Right cardiac atrium (tissue), 5 donors: ENCODE measurements around the gene COMMD10. TPM values are rescaled to one million over a fixed set of nuclear protein-coding genes. Genes with fewer than 3 reads are reported as not detected.
"Not testable (repeated sequence)": the region's sequence is repeated elsewhere in the genome, so short reads cannot be mapped to it uniquely, and the experiment has no call there.

ENCODE experiments used
- ATAC-seq, 2 donors: fragments of 200-7000 bp; cut with Tn5 transposase; one replicate each; pipeline versions ENCODE4 v1.8.0 to v1.9.1; 2020; ENCODE audit warnings: moderate library complexity in 2 of 2, mild to moderate bottlenecking in 1 of 2
- DNase-seq, 3 donors: peaks; one replicate each; pipeline ENCODE4 v3.0.0-alpha.2; 2020
- H3K27ac ChIP-seq: one replicate; pipeline ENCODE4 v1.5.1; 2013; ENCODE audit warnings: mild to moderate bottlenecking, low read length, control low read depth, moderate library complexity
- H3K27me3 ChIP-seq: one replicate; pipeline ENCODE4 v1.6.1; 2013; ENCODE audit not compliant: control insufficient read depth, insufficient read depth
- H3K4me1 ChIP-seq: one replicate; pipeline ENCODE4 v1.6.1; 2013; ENCODE audit warnings: low read length; ENCODE audit not compliant: control insufficient read depth, insufficient read depth
- H3K4me3 ChIP-seq: one replicate; pipeline ENCODE4 v1.5.1; 2013; ENCODE audit warnings: low read length, control low read depth
- H3K9me3 ChIP-seq: one replicate; pipeline ENCODE4 v1.6.1; 2013; ENCODE audit warnings: low read length; ENCODE audit not compliant: control insufficient read depth
- WGBS: extraction: QIAGEN DNeasy Blood & Tissue Kit; methylation state at CpG from one replicate; pipeline ENCODE4 v1.1.7; 2013; 5-methylcytosine and 5-hydroxymethylcytosine counted together
- intact Hi-C, 4 donors: fragments of 100-400 bp; cut with DNase I; formaldehyde crosslinking; loops; one replicate each; pipeline versions ENCODE4 v1.11.0 to v1.14.0; 2022 to 2023
- polyA plus RNA-seq: library from polyadenylated mRNA; stranded (reverse); fragments of 200-250 nt; gene quantifications from one replicate; pipeline ENCODE4 v1.2.3, GENCODE V29; 2013
- total RNA-seq, 4 donors: library from RNA; stranded (reverse); fragmentation: NEBNext Ultra II Directional; extraction: Animal tissue kit (Norgen Biotek cat#: 25700); gene quantifications; one replicate each; pipeline ENCODE4 v1.2.1, GENCODE V29; 2021
- donor health status: healthy with polysubstance abuse.
- donor health status: DM: no; HTN: yes; CAD: no.
- donor health status: DM: no; HTN: no; CAD: no.
- donor health status: DM: no; HTN: yes; CAD: no; lungs with severe emphysema.
- donor health status: DM: yes; HTN: yes; CAD: no.

Gene COMMD10
- total and polyA plus RNA-seq, 5 donors: 30.3 to 42.5 (median 36.6) TPM

GRCh38 chr5:116097301-116097700, 12.5 kb downstream of the COMMD10 start:
- intact Hi-C loops: no loop called here
- Histone ChIP-seq H3K27me3 (no peaks in the 10 kb centered on the region), H3K9me3 (no peaks in the 10 kb centered on the region), H3K4me1 (no peaks in the 10 kb centered on the region), H3K4me3 (no peak overlapping the region), H3K27ac (no peak overlapping the region)
- ATAC-seq (no peak), DNase-seq (no peak)
- WGBS: 88% methylated on average over 4 of the region's 4 CpGs

DNA sequence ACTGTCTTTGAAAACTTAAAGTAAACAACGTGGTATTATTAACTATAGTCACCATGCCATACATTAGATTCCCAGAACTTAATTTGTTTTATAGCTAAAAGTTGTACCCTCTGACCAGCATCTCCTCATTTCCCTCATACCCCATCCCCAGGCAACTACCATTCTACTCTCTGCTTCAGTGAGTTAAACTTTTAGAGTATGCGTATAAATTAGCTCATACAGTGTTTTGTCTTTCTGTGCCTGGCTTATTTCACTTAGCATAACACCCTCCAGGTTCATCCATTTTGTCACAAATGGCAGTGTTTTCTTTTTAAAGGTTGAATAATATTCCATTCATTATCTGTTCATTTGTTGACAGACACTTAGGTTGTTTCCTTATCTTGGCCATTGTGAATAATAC, 14.2 kb downstream of the COMMD10 start:
- H3K27ac ChIP-seq: no peak overlapping the region

DNA sequence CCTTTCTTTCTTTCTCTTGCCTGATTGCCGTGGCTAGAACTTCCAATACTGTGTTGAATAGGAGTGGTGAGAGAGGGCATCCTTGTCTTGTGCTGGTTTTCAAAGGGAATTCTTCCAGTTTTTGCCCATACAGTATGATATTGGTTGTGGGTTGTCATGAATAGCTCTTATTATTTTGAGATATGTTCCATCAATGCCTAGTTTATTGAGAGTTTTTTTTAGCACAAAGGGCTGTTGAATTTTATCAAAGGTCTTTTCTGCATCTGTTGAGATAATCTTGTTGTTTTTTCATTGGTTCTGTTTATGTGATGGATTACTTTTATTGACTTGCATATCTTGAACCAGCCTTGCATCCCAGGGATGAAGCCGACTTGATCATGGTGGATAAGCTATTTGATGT, 20.1 kb downstream of the COMMD10 start:
- intact Hi-C loops, H3K9me3 ChIP-seq, H3K4me3 ChIP-seq, H3K27ac ChIP-seq, ATAC-seq, H3K27me3 ChIP-seq, DNase-seq, H3K4me1 ChIP-seq: not testable (repeated sequence)
- 96% methylated on average over 2 of the region's 2 CpGs for WGBS

More for the DNA sequence above, 14.2 kb downstream of the COMMD10 start:
- Histone ChIP-seq H3K27me3 (no peaks in the 10 kb centered on the region), H3K4me3 (no peak overlapping the region), H3K9me3 (no peaks in the 10 kb centered on the region), H3K4me1 (no peaks in the 10 kb centered on the region)
- no peak for DNase-seq
- WGBS: 74% methylated on average over 2 of the region's 2 CpGs
- intact Hi-C loops: no loop called here
- no peak for ATAC-seq

DNA sequence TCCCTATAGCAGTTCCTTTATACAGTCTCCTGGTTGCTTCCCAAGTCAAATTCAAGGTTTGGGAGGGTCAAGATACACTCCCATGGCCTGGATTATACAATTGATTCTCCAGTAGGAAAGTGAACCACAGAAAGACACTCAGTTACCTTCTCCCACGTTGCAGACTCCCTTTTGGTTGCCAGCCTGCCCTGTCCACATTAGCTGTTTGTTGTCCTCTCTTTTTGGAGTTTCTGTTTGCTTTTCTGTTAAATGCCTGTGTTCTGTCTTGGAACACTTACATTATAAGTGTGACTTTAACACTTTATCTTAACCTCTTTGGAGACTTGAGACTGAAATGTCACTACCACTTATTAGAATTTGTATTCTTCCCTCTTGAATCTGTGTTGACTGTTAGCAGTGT, 30.3 kb downstream of the COMMD10 start:
- Histone ChIP-seq H3K9me3 (no peaks in the 10 kb centered on the region), H3K27me3 (no peaks in the 10 kb centered on the region), H3K4me1 (no peaks in the 10 kb centered on the region), H3K4me3 (no peak overlapping the region), H3K27ac (no peak overlapping the region)
- intact Hi-C loops: no loop called here
- no peak for DNase-seq
- no peak for ATAC-seq
- WGBS: 58% methylated on average over 1 of the region's 1 CpG

GRCh38 chr5:116130471-116130870, 45.6 kb downstream of the COMMD10 start:
- WGBS: 37% methylated on average over 2 of the region's 2 CpGs
- Histone ChIP-seq H3K27me3 (no peaks in the 10 kb centered on the region), H3K9me3 (no peaks in the 10 kb centered on the region), H3K27ac (no peak overlapping the region), H3K4me3 (no peak overlapping the region), H3K4me1 (no peaks in the 10 kb centered on the region)
- no peak for ATAC-seq
- intact Hi-C loops: loop anchor here in 1 of 4 donors (10.0 kb wide), 1 partner anchor 814 kb away; no protein-coding TSS in a partner anchor
- no peak for DNase-seq

GRCh38 chr5:116130976-116131375, 46.2 kb downstream of the COMMD10 start:
- DNase-seq: no peak
- Histone ChIP-seq H3K4me1 (no peaks in the 10 kb centered on the region), H3K27ac (no peak overlapping the region), H3K9me3 (no peaks in the 10 kb centered on the region), H3K27me3 (no peaks in the 10 kb centered on the region), H3K4me3 (no peak overlapping the region)
- 95% methylated on average over 2 of the region's 2 CpGs for WGBS
- no peak for ATAC-seq
- intact Hi-C loops: loop anchor here in 1 of 4 donors (10.0 kb wide), 1 partner anchor 814 kb away; no protein-coding TSS in a partner anchor

GRCh38 chr5:116133281-116133680, 48.5 kb downstream of the COMMD10 start:
- H3K9me3 ChIP-seq: no peaks in the 10 kb centered on the region
- intact Hi-C loops: loop anchor here in 1 of 4 donors (10.0 kb wide), 1 partner anchor 812 kb away; no protein-coding TSS in a partner anchor
- no peak for ATAC-seq
- no peak overlapping the region for H3K4me3 ChIP-seq
- no peaks in the 10 kb centered on the region for H3K4me1 ChIP-seq
- DNase-seq: no peak
- WGBS: 79% methylated on average over 3 of the region's 3 CpGs
- no peaks in the 10 kb centered on the region for H3K27me3 ChIP-seq
- H3K27ac ChIP-seq: no peak overlapping the region

GRCh38 chr5:116135344-116135743, 50.5 kb downstream of the COMMD10 start:
- Histone ChIP-seq H3K4me1 (no peaks in the 10 kb centered on the region), H3K27me3 (no peaks in the 10 kb centered on the region), H3K9me3 (no peaks in the 10 kb centered on the region), H3K27ac (no peak overlapping the region), H3K4me3 (no peak overlapping the region)
- intact Hi-C loops: loop anchor here in 1 of 4 donors (10.0 kb wide), 1 partner anchor 809 kb away; no protein-coding TSS in a partner anchor
- WGBS: 75% methylated on average over 5 of the region's 5 CpGs
- DNase-seq (no peak), ATAC-seq (no peak)

- intact Hi-C loops: loop anchor here in 1 of 4 donors (10.0 kb wide), 1 partner anchor 807 kb away; no protein-coding TSS in a partner anchor
- WGBS: 15% methylated on average over 4 of the region's 4 CpGs
- no peaks in the 10 kb centered on the region for H3K4me1 ChIP-seq
- peak in 1 of 2 donors; percentile 50 for ATAC-seq
- H3K9me3 ChIP-seq: no peaks in the 10 kb centered on the region
- H3K27ac ChIP-seq: no peak overlapping the region
- no peak for DNase-seq
- no peak overlapping the region for H3K4me3 ChIP-seq
- no peaks in the 10 kb centered on the region for H3K27me3 ChIP-seq
Observed at GRCh38 chr5:116137544-116138378, 52.9 kb downstream of the COMMD10 start.

- Histone ChIP-seq H3K4me3 (no peak overlapping the region), H3K27ac (no peak overlapping the region), H3K27me3 (no peaks in the 10 kb centered on the region), H3K4me1 (no peaks in the 10 kb centered on the region), H3K9me3 (no peaks in the 10 kb centered on the region)
- DNase-seq: no peak
- 97% methylated on average over 3 of the region's 3 CpGs for WGBS
- no peak for ATAC-seq
- intact Hi-C loops: no loop called here
Observed at GRCh38 chr5:116142495-116142894, 57.7 kb downstream of the COMMD10 start.

GRCh38 chr5:116144103-116144502, 59.3 kb downstream of the COMMD10 start:
- Histone ChIP-seq H3K27ac (no peak overlapping the region), H3K4me3 (no peak overlapping the region), H3K27me3 (no peaks in the 10 kb centered on the region), H3K4me1 (no peaks in the 10 kb centered on the region), H3K9me3 (no peaks in the 10 kb centered on the region)
- DNase-seq (no peak), ATAC-seq (no peak)
- intact Hi-C loops: no loop called here
